HEK293T (cell line): Measurements from ENCODE around the gene CAPZB.

Experiments used
- ARNT ChIP-seq: fragments of 450-650 bp; IDR thresholded peaks from 2 replicates; pipeline ENCODE4 v1.6.1; 2017; ENCODE audit warnings: mild to moderate bottlenecking
- BHLHE40 ChIP-seq: fragments of 450-650 bp; IDR thresholded peaks from 2 replicates; pipeline ENCODE4 v1.6.1; 2016; ENCODE audit warnings: mild to moderate bottlenecking, moderate library complexity, borderline replicate concordance
- ELF4 ChIP-seq: fragments of 450-650 bp; IDR thresholded peaks from 2 replicates; pipeline ENCODE4 v1.6.1; 2017; ENCODE audit warnings: antibody characterized with exemption
- FOXK2 ChIP-seq: fragments of 450-650 bp; IDR thresholded peaks from 2 replicates; pipeline ENCODE4 v1.6.1; 2016; ENCODE audit warnings: mild to moderate bottlenecking
- FOXM1 ChIP-seq: fragments of 450-650 bp; IDR thresholded peaks from 2 replicates; pipeline ENCODE4 v1.6.1; 2017; ENCODE audit warnings: mild to moderate bottlenecking, borderline replicate concordance
- HDGF ChIP-seq: fragments of 450-650 bp; IDR thresholded peaks from 2 replicates; pipeline ENCODE4 v1.6.1; 2017; ENCODE audit warnings: antibody characterized with exemption, borderline replicate concordance
- L3MBTL2 ChIP-seq: fragments of 450-650 bp; conservative IDR thresholded peaks from 2 replicates; pipeline ENCODE4 v1.6.1; 2016; ENCODE audit warnings: mild to moderate bottlenecking
- SP1 ChIP-seq: fragments of 450-650 bp; IDR thresholded peaks from 2 replicates; pipeline ENCODE4 v1.6.1; 2017
- SUZ12 ChIP-seq: fragments of 450-650 bp; IDR thresholded peaks from 2 replicates; pipeline ENCODE4 v1.6.1; 2016; ENCODE audit warnings: mild to moderate bottlenecking
- TARDBP ChIP-seq: fragments of 450-650 bp; IDR thresholded peaks from 2 replicates; pipeline ENCODE4 v1.6.1; 2016
- ZNF384 ChIP-seq: fragments of 450-650 bp; IDR thresholded peaks from 2 replicates; pipeline ENCODE4 v1.6.1; 2016
- TF ChIP-seq, protein P1 (sequence below): fragments of 450-650 bp; IDR thresholded peaks from 2 replicates; pipeline ENCODE4 v1.6.1; 2016

DNA sequence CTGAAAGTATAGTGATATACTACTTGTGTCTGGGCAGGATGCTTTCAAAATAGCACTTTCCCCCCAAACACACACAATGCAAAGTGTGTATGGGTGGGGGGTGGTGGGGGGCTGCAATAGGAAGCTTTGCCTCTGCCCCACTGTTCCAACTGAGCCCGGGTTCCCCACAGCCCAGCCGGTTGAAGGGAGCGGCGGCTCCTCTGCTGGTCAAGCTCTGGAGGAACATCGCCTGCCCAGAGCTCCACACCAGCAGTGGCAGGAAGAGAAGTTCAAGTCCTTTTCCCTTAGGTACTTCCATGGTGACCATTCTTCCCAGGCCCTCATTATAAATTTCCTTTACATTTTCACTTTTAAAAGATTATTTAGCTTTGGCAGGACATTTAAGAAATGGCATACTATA, 74.9 kb downstream of the CAPZB start:
- TF ChIP-seq SUZ12: no peak
- TF ChIP-seq SP1: no peak
- TF ChIP-seq L3MBTL2: no peak
- no peak for TF ChIP-seq FOXM1
- TF ChIP-seq HDGF: no peak
- TF ChIP-seq BHLHE40: no peak
- TF ChIP-seq TARDBP: no peak
- no peak for TF ChIP-seq FOXK2
- TF ChIP-seq ARNT: no peak
- TF ChIP-seq ELF4: no peak
- no peak for TF ChIP-seq ZNF384
- TF ChIP-seq, protein P1, sequence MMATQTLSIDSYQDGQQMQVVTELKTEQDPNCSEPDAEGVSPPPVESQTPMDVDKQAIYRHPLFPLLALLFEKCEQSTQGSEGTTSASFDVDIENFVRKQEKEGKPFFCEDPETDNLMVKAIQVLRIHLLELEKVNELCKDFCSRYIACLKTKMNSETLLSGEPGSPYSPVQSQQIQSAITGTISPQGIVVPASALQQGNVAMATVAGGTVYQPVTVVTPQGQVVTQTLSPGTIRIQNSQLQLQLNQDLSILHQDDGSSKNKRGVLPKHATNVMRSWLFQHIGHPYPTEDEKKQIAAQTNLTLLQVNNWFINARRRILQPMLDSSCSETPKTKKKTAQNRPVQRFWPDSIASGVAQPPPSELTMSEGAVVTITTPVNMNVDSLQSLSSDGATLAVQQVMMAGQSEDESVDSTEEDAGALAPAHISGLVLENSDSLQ: no peak
